Spleen (tissue), 11 donors: Measurements from ENCODE around the gene HSPA12B. TPM values are rescaled to one million over a fixed set of nuclear protein-coding genes. Genes with fewer than 3 reads are reported as not detected.

Source experiments
- DNase-seq: peaks from one replicate; pipeline ENCODE4 v3.0.0-alpha.2; 2020
- H3K27ac ChIP-seq, 8 donors: fragments of 200-600 bp; sonication (generic) in 7 of 8; 1 replicate in 4 of 8; 2 replicates in 4 of 8; pipeline versions ENCODE4 v1.5.0 to v1.8.0; 2016 to 2021; ENCODE audit warnings: inconsistent platforms in 4 of 8, mild to moderate bottlenecking in 4 of 8, moderate library complexity in 1 of 8
- H3K27me3 ChIP-seq, 7 donors: fragments of 200-600 bp; sonication (generic) in 6 of 7; replicated peaks in 1 of 7; 1 replicate in 4 of 7; 2 replicates in 3 of 7; pipeline versions ENCODE4 v1.5.0 to v1.8.0; 2016 to 2021; ENCODE audit warnings: inconsistent platforms in 3 of 7, mild to moderate bottlenecking in 1 of 7
- H3K36me3 ChIP-seq, 6 donors: fragments of 200-600 bp; sonication (generic) in 5 of 6; 1 replicate in 4 of 6; 2 replicates in 2 of 6; pipeline versions ENCODE4 v1.5.0 to v1.8.0; 2016 to 2021; ENCODE audit warnings: inconsistent platforms in 2 of 6
- H3K4me1 ChIP-seq, 6 donors: fragments of 200-600 bp; sonication (generic) in 5 of 6; 1 replicate in 3 of 6; 2 replicates in 3 of 6; pipeline versions ENCODE4 v1.5.0 to v1.8.0; 2016 to 2021; ENCODE audit warnings: inconsistent platforms in 3 of 6
- H3K4me3 ChIP-seq, 8 donors: fragments of 200-600 bp; sonication (generic) in 7 of 8; 1 replicate in 4 of 8; 2 replicates in 4 of 8; pipeline versions ENCODE4 v1.5.0 to v1.8.0; 2016 to 2021; ENCODE audit warnings: inconsistent platforms in 4 of 8, mild to moderate bottlenecking in 4 of 8, moderate library complexity in 2 of 8
- H3K9me3 ChIP-seq, 8 donors: fragments of 200-600 bp; sonication (generic) in 7 of 8; 1 replicate in 4 of 8; 2 replicates in 4 of 8; pipeline versions ENCODE4 v1.5.0 to v1.8.0; 2016 to 2021; ENCODE audit warnings: inconsistent platforms in 4 of 8
- POLR2A ChIP-seq, 3 donors: fragments of 450-650 bp; IDR thresholded peaks; one replicate each; pipeline ENCODE4 v1.5.1; 2017; ENCODE audit warnings: antibody characterized with exemption in 3 of 3, mild to moderate bottlenecking in 1 of 3
- POLR2AphosphoS5 ChIP-seq, 3 donors: sonication (generic); formaldehyde crosslinking; IDR thresholded peaks; one replicate each; pipeline ENCODE4 v1.5.1; 2017; ENCODE audit warnings: antibody characterized with exemption in 3 of 3
- WGBS, 5 donors: extraction: QIAGEN DNeasy Blood & Tissue Kit in 3 of 5; methylation state at CpG; one replicate each; pipeline versions ENCODE4 v1.1.5 to v1.1.7; 2013 to 2018; 5-methylcytosine and 5-hydroxymethylcytosine counted together
- intact Hi-C: fragments of 100-400 bp; cut with DNase I; formaldehyde crosslinking; loops from one replicate; pipeline ENCODE4 v1.15.0; 2023; ENCODE audit warnings: low total_unique reads
- polyA plus RNA-seq, 3 donors: library from polyadenylated mRNA; stranded (reverse); fragments of 200-250 nt; gene quantifications; one replicate each; pipeline ENCODE4 v1.2.1, GENCODE V29; 2013
- total RNA-seq, 7 donors: library from RNA; depleted of rRNA in 3 of 7; stranded (reverse); fragments of >200 nt in 3 of 7; fragmentation: NEBNext Ultra II Directional in 4 of 7; extraction: Animal tissue kit (Norgen Biotek cat#: 25700) in 4 of 7; gene quantifications; one replicate each; pipeline versions ENCODE4 v1.1.0 to v1.2.1, GENCODE V29; 2016 to 2021
- TF ChIP-seq, protein P1 (sequence below), 11 experiments: fragments of 200-600 bp in 7 of 11; fragments of 450-650 bp in 4 of 11; sonication (generic) in 4 of 11; IDR thresholded peaks in 8 of 11; conservative IDR thresholded peaks in 3 of 11; 1 replicate in 7 of 11; 2 replicates in 4 of 11; pipeline versions ENCODE4 v1.4.0 to v1.8.0; 2016 to 2021; ENCODE audit warnings: antibody characterized with exemption in 11 of 11, inconsistent platforms in 4 of 11, mild to moderate bottlenecking in 1 of 11
- donor health status: healthy with polysubstance abuse.
- donor health status: DM: no; HTN: no; CAD: no; lungs with moderate emphysema.
- donor health status: DM: no; HTN: no; CAD: no.
- donor health status: Bipolar disorder and iron deficiency.
- donor health status: healthy.
- donor health status: DM: no; HTN: no; CAD: no.
- donor health status: DM: yes; HTN: yes; CAD: no.

The HSPA12B gene
- total and polyA plus RNA-seq, 10 donors: 5.7 to 74.0 (median 27.2) TPM

DNA sequence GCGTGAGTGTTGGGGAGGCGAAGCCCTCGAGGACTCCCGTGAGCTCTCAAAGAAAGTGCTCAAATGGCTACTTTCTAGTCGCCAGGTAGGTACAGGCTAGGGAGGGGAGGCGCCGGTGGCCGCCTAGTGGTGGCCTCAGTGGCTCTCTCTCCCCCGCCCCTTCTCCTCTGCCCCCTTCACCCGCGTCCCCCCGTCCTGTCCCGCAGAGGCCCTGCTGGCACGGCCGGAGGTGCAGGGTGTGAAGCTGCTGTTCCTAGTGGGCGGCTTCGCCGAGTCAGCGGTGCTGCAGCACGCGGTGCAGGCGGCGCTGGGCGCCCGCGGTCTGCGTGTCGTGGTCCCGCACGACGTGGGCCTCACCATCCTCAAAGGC is 18.8 kb downstream of the HSPA12B start:
- H3K27me3 ChIP-seq: peaks cover 0 to 6% (median 0%) of the 10 kb centered on the region in 7 donors
- H3K9me3 ChIP-seq: no peaks in the 10 kb centered on the region
- intact Hi-C loops: no loop called here
- WGBS, 5 donors: 85 to 93% (median 91%) methylated on average over 9 to 31 of the region's 31 CpGs
- H3K4me1 ChIP-seq: peaks cover 0 to 39% (median 23%) of the 10 kb centered on the region in 6 donors
- peak overlapping the region in 5 of 8 donors; percentile 26 to 68 (median 39) for H3K4me3 ChIP-seq
- H3K36me3 ChIP-seq: peaks cover 0 to 92% (median 12%) of the 10 kb centered on the region in 6 donors
- H3K27ac ChIP-seq: no peak overlapping the region
- TF ChIP-seq POLR2A (IDR thresholded peaks at IDR 0.05): no peak
- no peak for TF ChIP-seq POLR2AphosphoS5 (IDR thresholded peaks at IDR 0.05)
- no peak for DNase-seq

DNA sequence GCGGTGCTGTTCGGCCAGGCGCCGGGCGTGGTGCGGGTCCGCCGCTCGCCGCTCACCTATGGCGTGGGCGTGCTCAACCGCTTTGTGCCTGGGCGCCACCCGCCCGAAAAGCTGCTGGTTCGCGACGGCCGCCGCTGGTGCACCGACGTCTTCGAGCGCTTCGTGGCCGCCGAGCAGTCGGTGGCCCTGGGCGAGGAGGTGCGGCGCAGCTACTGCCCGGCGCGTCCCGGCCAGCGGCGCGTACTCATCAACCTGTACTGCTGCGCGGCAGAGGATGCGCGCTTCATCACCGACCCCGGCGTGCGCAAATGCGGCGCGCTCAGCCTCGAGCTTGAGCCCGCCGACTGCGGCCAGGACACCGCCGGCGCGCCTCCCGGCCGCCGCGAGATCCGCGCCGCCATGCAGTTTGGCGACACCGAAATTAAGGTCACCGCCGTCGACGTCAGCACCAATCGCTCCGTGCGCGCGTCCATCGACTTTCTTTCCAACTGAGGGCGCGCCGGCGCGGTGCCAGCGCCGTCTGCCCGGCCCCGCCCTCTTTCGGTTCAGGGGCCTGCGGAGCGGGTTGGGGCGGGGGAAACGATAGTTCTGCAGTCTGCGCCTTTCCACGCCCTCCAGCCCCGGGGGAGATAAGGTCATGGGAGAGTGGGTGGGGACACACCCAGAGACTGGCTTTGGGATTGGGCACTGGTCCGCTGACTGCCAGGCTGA is 19.3 kb downstream of the HSPA12B start:
- Histone ChIP-seq H3K9me3 (no peaks in the 10 kb centered on the region), H3K4me1 (peaks cover 0 to 39% (median 23%) of the 10 kb centered on the region in 6 donors), H3K27ac (peak overlapping the region in 2 of 8 donors; percentile 31 to 36), H3K4me3 (peak overlapping the region in 7 of 8 donors; percentile 24 to 68 (median 37)), H3K27me3 (peaks cover 0 to 6% (median 0%) of the 10 kb centered on the region in 7 donors), H3K36me3 (peaks cover 0 to 93% (median 12%) of the 10 kb centered on the region in 6 donors)
- WGBS, 5 donors: 52 to 80% (median 68%) methylated on average over 63 to 95 of the region's 95 CpGs
- TF ChIP-seq POLR2AphosphoS5 (IDR thresholded peaks at IDR 0.05) (peak in 2 of 3 donors; percentile 18 to 46), POLR2A (IDR thresholded peaks at IDR 0.05) (no peak)
- TF ChIP-seq, protein P1, sequence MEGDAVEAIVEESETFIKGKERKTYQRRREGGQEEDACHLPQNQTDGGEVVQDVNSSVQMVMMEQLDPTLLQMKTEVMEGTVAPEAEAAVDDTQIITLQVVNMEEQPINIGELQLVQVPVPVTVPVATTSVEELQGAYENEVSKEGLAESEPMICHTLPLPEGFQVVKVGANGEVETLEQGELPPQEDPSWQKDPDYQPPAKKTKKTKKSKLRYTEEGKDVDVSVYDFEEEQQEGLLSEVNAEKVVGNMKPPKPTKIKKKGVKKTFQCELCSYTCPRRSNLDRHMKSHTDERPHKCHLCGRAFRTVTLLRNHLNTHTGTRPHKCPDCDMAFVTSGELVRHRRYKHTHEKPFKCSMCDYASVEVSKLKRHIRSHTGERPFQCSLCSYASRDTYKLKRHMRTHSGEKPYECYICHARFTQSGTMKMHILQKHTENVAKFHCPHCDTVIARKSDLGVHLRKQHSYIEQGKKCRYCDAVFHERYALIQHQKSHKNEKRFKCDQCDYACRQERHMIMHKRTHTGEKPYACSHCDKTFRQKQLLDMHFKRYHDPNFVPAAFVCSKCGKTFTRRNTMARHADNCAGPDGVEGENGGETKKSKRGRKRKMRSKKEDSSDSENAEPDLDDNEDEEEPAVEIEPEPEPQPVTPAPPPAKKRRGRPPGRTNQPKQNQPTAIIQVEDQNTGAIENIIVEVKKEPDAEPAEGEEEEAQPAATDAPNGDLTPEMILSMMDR (IDR thresholded peaks at IDR 0.05 in 8 of 11, conservative IDR thresholded peaks at IDR 0.05 in 3 of 11): no peak
- DNase-seq: no peak
- intact Hi-C loops: no loop called here

DNA sequence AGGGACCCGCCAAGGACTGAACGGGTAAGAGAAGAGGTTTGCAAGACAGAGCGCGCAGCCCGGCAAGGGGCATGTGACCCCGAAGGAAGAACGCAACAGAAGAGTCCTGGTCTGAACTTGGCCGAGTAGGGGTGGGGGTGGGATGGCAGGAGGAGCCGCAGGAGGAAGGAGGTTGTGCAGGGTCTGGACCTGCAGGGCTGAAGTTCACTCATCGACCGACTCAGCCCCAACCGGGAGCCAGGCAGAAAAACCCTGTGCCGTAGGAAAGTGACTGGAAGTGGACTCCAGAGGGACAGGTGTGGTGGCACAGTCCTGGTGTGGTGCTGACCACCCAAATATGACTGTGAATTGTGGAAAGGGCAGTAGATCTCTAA is 19.9 kb downstream of the HSPA12B start:
- peaks cover 0 to 39% (median 25%) of the 10 kb centered on the region in 6 donors for H3K4me1 ChIP-seq
- DNase-seq: no peak
- H3K27ac ChIP-seq: peak overlapping the region in 2 of 8 donors; percentile 31 to 36
- 49 to 88% (median 63%) methylated on average over 13 of the region's 13 CpGs for WGBS, 5 donors
- TF ChIP-seq POLR2A (IDR thresholded peaks at IDR 0.05) (no peak), POLR2AphosphoS5 (IDR thresholded peaks at IDR 0.05) (no peak)
- TF ChIP-seq, protein P1 (IDR thresholded peaks at IDR 0.05 in 8 of 11, conservative IDR thresholded peaks at IDR 0.05 in 3 of 11): no peak
- intact Hi-C loops: no loop called here
- H3K27me3 ChIP-seq: peaks cover 0 to 6% (median 0%) of the 10 kb centered on the region in 7 donors
- no peaks in the 10 kb centered on the region for H3K9me3 ChIP-seq
- peaks cover 0 to 93% (median 12%) of the 10 kb centered on the region in 6 donors for H3K36me3 ChIP-seq
- peak overlapping the region in 7 of 8 donors; percentile 24 to 68 (median 37) for H3K4me3 ChIP-seq

DNA sequence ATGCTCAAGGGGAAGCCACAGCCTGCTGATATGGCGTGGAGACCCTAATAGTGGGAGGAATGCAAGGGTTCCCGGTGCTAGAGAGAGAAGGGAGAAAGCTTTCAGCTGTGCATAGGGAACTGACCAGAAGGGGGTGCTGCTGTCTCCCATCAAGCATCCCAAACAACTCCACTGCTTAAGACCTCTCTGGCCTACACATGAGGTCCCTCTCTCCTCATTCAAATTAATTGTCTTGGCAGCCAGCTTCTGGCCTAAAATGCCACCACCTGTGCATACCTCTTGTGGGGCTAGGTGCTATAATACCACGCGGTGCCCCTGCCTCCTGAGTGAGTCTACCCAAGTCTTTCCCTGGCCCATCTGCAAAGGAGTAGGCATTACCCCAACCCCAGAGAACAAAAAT is 20.6 kb downstream of the HSPA12B start:
- Histone ChIP-seq H3K9me3 (no peaks in the 10 kb centered on the region), H3K27ac (peak overlapping the region in 2 of 8 donors; percentile 33 to 36), H3K4me3 (no peak overlapping the region), H3K27me3 (peaks cover 0 to 6% (median 0%) of the 10 kb centered on the region in 7 donors), H3K4me1 (peaks cover 0 to 41% (median 29%) of the 10 kb centered on the region in 6 donors), H3K36me3 (peaks cover 0 to 93% (median 13%) of the 10 kb centered on the region in 6 donors)
- 47 to 60% (median 56%) methylated on average over 4 of the region's 4 CpGs for WGBS, 5 donors
- TF ChIP-seq POLR2A (IDR thresholded peaks at IDR 0.05) (no peak), POLR2AphosphoS5 (IDR thresholded peaks at IDR 0.05) (peak in 1 of 3 donors; percentile 29)
- TF ChIP-seq, protein P1 (IDR thresholded peaks at IDR 0.05 in 8 of 11, conservative IDR thresholded peaks at IDR 0.05 in 3 of 11): peak; percentile 35 to 87 (median 75)
- DNase-seq: no peak
- intact Hi-C loops: no loop called here
